HG02981 (cell line): Measurements from ENCODE around the gene ZNFX1.
A peak's percentile ranks its signal among the peaks of the same experiment; 100 is the strongest.
"Not testable (repeated sequence)": the region's sequence is repeated elsewhere in the genome, so short reads cannot be mapped to it uniquely, and the experiment has no call there.

ENCODE experiments used
- ATAC-seq: cut with Tn5 transposase; IDR thresholded peaks from one replicate; pipeline ENCODE4 v1.9.1; 2021; ENCODE audit warnings: mild to moderate bottlenecking, moderate library complexity; ENCODE audit not compliant: unreplicated experiment

The ZNFX1 gene

GRCh38 chr20:49278036-49278817 is at the start of gene ZNFX1:
ZNFX1 (minus strand) TSS chr20:49278057; CDS start chr20:49275839, 2,218 bp downstream.
- peak; percentile 74 for ATAC-seq

DNA sequence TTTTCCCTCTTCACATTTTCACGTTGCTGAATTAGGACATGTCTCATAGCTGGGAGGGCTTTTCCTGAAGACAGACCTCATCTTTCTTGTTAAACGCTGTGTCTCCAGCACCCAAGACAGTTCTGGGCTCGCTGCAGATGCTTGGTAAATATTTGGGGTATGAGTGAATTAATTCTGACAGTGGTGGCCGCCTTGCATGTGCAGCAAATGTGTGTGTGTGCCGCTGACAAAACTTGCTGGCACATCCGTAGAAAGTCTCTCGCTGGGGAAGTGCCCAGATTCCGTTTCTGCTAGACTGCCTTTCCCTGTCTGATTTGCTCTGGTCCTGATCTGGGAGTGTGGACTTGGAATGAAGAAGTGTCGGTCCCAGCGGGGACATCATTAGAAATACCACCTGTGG is 48.2 kb upstream of the ZNFX1 start:
- ATAC-seq: no peak

- no peak for ATAC-seq
Measured at GRCh38 chr20:49324306-49324705, 46.4 kb upstream of the ZNFX1 start.

- no peak for ATAC-seq
Measured at GRCh38 chr20:49323622-49324238, 45.9 kb upstream of the ZNFX1 start.

DNA sequence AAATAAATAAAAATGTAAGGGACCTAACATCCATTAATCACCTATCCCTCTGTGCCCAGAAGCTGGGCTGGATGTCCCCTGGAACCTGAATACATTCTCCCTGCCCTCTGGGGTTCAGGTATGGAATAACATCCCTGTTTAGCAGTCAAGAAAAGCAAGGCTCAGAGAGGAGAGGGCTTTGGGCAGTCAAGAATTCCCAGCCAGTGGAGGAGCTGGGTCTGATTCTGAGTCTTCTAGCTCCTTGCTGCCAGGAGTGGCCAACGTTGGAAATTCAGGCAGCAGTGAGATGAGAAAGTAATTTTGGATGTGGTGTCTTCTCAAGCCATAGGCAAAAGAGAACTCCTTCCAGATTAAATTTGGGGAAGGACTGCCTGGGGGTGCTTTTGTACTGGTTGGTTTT is 42.6 kb upstream of the ZNFX1 start:
- no peak for ATAC-seq

DNA sequence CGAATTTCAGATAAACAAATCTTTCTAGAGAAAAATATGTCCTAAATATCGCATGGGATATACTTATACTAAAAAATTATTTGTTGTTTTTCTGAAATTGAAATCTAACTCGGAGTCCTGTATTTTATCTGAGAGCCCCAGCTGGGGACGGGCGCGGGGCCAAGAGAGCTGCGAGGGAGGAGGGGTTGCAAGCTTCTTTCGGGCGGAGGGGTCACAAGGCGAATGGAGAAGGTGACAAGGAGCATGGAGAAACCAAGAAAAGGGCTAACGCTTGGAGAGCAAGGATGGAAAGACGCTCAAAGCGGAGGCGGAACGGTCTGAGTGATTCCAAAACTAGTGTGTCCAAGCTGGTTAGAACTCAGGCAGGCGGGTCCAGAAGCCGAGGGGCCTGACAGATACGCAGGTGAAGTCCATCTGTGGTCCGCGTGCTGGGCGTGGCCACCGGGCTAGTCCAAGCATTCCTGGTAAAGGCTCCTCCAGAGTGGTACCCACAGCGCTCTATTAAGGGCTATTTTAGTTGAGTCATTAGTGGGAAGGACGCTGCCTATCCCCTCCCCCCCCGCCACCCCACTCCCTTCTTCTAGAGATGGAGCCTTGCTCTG is 41.5 kb upstream of the ZNFX1 start:
- no peak for ATAC-seq

- ATAC-seq: no peak
Measured at GRCh38 chr20:49318430-49319207, 40.8 kb upstream of the ZNFX1 start.

- ATAC-seq: no peak
Measured at GRCh38 chr20:49318091-49318429, 40.2 kb upstream of the ZNFX1 start.

DNA sequence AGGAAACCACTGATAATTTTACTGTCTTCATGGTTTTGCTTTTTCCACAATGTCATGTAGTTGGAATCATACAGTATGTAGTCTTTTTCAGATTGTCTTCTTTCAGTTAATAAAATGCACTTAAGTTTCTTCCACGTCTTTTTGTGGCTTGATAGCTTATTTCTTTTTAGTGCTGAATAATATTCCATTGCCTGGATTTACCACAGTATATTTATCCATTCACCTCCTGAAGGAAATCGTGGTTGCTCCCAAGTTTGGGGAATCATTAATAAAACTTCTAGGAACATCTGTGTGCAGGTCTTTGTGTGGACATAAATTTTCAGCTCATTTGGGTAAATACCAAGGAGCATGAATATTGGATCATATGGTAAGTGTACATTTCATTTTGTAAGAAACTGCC is 38.8 kb upstream of the ZNFX1 start:
- no peak for ATAC-seq

DNA sequence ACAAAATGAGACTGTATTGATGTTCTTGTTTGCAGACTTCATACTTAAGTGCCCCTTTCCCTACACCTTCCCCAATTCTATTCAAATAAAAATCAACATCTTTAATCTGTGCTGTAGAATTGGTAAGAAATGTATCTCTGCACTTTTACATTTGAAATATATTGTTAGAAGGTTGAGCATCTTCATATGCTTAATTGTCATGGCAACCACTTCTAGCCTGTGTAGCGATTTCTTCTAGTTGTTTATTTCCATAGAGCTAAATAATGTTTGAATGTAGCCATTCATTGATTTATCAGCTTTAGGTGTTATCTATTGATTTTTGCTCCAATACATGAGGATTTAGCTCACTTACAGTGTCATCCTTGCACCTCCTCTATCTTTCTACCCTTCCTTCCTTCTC is 37.7 kb upstream of the ZNFX1 start:
- no peak for ATAC-seq

- not testable (repeated sequence) for ATAC-seq
Measured at GRCh38 chr20:49314052-49314451, 36.2 kb upstream of the ZNFX1 start.

- no peak for ATAC-seq
Measured at GRCh38 chr20:49313283-49313682, 35.4 kb upstream of the ZNFX1 start.

DNA sequence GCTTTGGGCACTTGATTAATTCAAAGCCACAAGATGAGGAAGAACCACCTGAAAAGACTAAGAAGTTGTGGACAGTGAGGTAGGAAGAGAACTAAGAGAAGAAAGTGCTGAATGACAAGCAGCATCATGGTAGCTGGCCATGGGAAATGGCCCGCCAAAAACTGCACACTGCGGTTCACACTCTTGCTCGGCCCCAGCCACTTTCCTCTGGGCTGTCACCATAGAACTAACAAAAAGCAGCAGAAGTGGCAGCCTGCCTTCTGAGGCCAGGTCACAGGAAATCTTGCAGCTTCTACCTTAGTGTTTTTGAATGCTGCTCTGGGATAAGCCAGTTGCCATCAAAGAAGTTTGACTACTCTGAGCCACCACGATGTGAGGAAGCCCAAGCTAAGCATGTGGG is 34.8 kb upstream of the ZNFX1 start:
- no peak for ATAC-seq

DNA sequence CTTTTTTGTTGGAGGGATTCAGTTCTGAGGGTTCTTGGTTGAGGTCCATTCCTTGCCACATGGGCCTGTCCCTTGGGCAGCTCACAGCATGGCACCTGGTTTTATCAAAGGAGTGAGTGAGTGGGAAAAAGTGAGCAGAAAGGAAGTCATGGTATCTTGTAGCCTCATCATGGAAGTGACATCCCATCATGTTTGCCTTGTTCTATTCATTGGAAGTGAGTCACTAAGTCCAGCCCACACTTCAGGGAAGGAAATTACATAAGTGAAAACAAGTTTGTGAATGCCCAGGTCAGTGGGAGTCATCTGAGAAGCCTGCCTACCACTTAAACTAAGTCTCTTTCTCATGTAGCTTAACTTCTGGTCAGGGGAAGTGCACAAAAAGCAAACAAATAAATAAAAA is 32.8 kb upstream of the ZNFX1 start:
- ATAC-seq: no peak

DNA sequence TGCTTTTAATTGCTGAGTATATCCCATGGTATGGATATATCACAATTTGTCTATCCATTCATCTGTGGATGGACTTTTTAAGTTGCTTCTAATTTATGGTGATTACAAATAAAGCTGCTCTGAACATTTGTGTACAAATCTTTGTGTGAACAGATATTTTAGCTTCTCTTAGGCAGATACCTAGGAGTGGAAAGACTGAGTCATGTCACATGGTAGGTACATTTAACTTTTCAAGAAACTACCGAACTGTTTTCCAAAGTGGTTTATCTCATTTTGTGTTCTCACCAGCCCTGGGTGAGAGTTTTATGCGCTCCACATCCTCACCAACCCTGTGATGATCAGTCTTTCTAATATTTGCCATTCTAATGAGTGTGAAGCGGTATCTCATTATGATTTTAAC is 31.0 kb upstream of the ZNFX1 start:
- no peak for ATAC-seq

GRCh38 chr20:49306903-49307620 is 29.2 kb upstream of the ZNFX1 start:
- no peak for ATAC-seq

DNA sequence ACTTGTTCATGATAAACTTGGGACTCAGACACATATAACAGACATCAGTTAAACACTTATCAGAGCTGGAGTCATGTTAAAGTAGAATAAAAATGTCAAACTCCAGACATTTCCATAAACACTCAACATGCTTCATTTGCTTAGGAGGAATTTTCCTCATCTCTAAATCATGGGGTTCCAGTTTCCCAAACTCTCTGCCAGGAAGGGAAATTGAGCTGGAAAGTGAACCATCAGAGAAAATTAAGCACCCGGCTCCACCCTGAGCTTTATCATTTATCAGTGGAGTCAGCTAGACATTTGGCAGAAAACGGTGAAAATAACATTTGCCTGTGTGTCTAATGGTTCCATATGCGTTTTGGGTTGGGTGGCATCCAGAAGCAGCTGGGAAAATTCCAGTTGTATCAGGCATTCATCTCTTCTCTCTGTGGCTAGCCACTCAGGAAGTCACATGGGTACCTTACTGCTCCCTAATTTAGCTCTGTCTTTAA is 25.3 kb upstream of the ZNFX1 start:
- ATAC-seq: no peak

- no peak for ATAC-seq
Measured at GRCh38 chr20:49297605-49298530, 20.0 kb upstream of the ZNFX1 start.

DNA sequence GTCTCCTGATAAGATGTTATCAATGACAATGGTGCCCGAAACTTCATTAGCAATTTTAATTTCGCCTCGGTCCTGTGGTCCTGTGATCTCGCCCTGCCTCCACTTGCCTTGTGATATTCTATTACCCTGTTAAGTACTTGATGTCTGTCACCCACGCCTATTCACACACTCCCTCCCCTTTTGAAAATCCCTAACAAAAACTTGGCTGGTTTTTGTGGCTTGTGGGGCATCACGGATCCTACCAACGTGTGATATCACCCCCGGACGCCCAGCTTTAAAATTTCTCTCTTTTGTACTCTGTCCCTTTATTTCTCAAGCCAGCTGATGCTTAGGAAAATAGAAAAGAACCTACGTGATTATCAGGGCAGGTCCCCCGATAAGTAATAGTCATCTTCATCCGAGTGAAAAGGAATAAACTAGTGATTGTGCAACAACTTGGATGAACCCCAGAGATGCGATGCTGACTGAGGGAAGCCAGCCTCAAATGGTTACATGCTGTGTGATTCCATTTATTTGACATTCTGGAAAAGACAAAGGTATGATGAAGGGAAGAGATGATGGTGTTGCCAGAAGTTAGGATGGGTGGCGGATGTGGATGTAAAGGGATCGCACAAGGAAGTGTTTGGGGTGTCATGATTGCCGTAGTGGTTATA is 16.3 kb upstream of the ZNFX1 start:
- not testable (repeated sequence) for ATAC-seq
